Lower lobe of right lung (tissue), 2 donors: ENCODE data around the gene SEMA5A. TPM values are rescaled to one million over a fixed set of nuclear protein-coding genes. Genes with fewer than 3 reads are reported as not detected.

ENCODE experiments used
- ATAC-seq, 2 donors: fragments of 200-7000 bp; cut with Tn5 transposase; one replicate each; pipeline ENCODE4 v1.9.1; 2020 to 2022; ENCODE audit warnings: mild to moderate bottlenecking in 2 of 2, moderate library complexity in 2 of 2
- DNase-seq: peaks from one replicate; pipeline ENCODE4 v3.0.0-alpha.2; 2020
- H3K27ac ChIP-seq: fragments of 200-600 bp; one replicate; pipeline ENCODE4 v1.8.0; 2022
- H3K27me3 ChIP-seq: fragments of 200-600 bp; one replicate; pipeline ENCODE4 v1.8.0; 2022; ENCODE audit warnings: low read depth
- H3K36me3 ChIP-seq: fragments of 200-600 bp; one replicate; pipeline ENCODE4 v1.8.0; 2022; ENCODE audit warnings: mild to moderate bottlenecking
- H3K4me1 ChIP-seq: fragments of 200-600 bp; one replicate; pipeline ENCODE4 v1.8.0; 2022
- H3K4me3 ChIP-seq: fragments of 200-600 bp; one replicate; pipeline ENCODE4 v1.8.0; 2022; ENCODE audit warnings: mild to moderate bottlenecking
- H3K9me3 ChIP-seq: fragments of 200-600 bp; one replicate; pipeline ENCODE4 v1.8.0; 2022
- intact Hi-C: fragments of 100-400 bp; cut with DNase I; formaldehyde crosslinking; loops from one replicate; pipeline ENCODE4 v1.11.0; 2022
- total RNA-seq: library from RNA; stranded (reverse); fragmentation: NEBNext Ultra II Directional; extraction: Animal tissue kit (Norgen Biotek cat#: 25700); gene quantifications from one replicate; pipeline ENCODE4 v1.2.1, GENCODE V29; 2021
- TF ChIP-seq, protein P1 (sequence below): fragments of 200-600 bp; IDR thresholded peaks from one replicate; pipeline ENCODE4 v1.8.0; 2022; ENCODE audit warnings: antibody characterized with exemption, mild to moderate bottlenecking
- donor health status: DM: no; HTN: yes; CAD: no; lungs with severe emphysema.

SEMA5A gene
- total RNA-seq, 1 donor from 2014 or later = 29.3 TPM

DNA sequence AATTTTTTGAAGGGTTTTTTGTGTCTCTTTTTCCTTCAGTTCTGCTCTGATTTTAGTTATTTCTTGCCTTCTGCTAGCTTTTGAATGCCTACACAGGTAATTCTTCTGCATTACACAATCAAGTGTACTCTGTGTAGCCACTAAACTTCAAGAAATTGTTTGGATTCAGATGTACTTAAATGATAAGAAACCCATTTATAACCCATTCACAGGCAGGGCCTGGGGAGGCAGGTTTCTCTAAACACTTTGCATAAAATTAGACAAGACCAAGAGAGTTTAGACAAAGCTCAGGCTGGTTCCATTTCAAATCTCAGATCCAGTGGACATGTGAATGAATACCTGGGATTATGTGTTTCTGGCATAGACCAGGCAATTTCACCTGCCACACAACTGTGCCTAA lies 41.3 kb upstream of the SEMA5A start:
- TF ChIP-seq, protein P1, sequence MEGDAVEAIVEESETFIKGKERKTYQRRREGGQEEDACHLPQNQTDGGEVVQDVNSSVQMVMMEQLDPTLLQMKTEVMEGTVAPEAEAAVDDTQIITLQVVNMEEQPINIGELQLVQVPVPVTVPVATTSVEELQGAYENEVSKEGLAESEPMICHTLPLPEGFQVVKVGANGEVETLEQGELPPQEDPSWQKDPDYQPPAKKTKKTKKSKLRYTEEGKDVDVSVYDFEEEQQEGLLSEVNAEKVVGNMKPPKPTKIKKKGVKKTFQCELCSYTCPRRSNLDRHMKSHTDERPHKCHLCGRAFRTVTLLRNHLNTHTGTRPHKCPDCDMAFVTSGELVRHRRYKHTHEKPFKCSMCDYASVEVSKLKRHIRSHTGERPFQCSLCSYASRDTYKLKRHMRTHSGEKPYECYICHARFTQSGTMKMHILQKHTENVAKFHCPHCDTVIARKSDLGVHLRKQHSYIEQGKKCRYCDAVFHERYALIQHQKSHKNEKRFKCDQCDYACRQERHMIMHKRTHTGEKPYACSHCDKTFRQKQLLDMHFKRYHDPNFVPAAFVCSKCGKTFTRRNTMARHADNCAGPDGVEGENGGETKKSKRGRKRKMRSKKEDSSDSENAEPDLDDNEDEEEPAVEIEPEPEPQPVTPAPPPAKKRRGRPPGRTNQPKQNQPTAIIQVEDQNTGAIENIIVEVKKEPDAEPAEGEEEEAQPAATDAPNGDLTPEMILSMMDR = no peak
- Histone ChIP-seq H3K4me3 (no peak overlapping the region), H3K27me3 (no peaks in the 10 kb centered on the region), H3K4me1 (no peaks in the 10 kb centered on the region), H3K36me3 (no peaks in the 10 kb centered on the region), H3K9me3 (no peaks in the 10 kb centered on the region), H3K27ac (no peak overlapping the region)
- ATAC-seq = peak; percentile 79 to 95
- intact Hi-C loops = no loop called here
- DNase-seq = no peak

DNA sequence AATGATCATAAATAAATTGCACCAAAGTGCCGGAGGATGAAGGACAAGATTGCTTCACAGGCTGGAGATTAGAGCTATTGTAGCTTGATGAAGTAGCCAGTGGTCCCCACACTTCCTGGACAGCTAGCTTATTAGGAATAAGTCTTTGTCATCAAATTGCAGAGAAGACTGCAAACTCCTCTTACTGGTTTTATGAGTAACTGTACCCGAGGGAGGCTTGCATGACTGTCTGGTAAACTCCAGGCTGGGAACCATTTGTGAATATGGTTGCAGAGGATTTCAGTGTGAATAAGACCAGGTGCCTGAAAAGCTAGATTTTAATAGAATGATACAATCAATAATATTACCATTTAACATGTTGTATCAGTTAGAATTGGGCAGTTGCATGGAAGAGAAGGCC lies 36.5 kb upstream of the SEMA5A start:
- intact Hi-C loops = no loop called here
- H3K27ac ChIP-seq = no peak overlapping the region
- DNase-seq (no peak), ATAC-seq (no peak)
- TF ChIP-seq, protein P1 = no peak
- H3K4me3 ChIP-seq = no peak overlapping the region
- H3K36me3 ChIP-seq = no peaks in the 10 kb centered on the region
- H3K27me3 ChIP-seq = no peaks in the 10 kb centered on the region
- H3K4me1 ChIP-seq = no peaks in the 10 kb centered on the region
- no peaks in the 10 kb centered on the region for H3K9me3 ChIP-seq

DNA sequence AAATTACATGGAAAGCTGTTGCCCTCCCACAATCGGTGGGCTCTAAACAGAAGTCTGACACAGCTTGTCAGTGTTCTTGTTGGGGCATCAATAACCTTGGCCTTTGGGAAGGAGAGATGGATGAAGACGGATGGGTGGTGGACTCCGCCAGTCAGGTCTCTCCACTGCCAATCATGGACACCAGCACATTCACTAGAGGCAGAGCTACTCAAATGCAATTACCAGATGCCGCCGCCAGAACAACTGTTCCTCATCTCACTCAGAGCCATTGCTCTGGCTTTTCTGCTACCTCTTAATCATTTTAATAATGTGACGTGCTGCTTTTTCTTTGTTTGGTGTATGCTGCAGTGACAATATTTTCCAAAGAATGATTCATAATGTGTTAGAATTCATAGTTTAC lies 27.9 kb upstream of the SEMA5A start:
- TF ChIP-seq, protein P1 = no peak
- H3K4me1 ChIP-seq = no peaks in the 10 kb centered on the region
- H3K27ac ChIP-seq = no peak overlapping the region
- DNase-seq (no peak), ATAC-seq (no peak)
- intact Hi-C loops = no loop called here
- no peaks in the 10 kb centered on the region for H3K9me3 ChIP-seq
- no peak overlapping the region for H3K4me3 ChIP-seq
- no peaks in the 10 kb centered on the region for H3K36me3 ChIP-seq
- no peaks in the 10 kb centered on the region for H3K27me3 ChIP-seq

DNA sequence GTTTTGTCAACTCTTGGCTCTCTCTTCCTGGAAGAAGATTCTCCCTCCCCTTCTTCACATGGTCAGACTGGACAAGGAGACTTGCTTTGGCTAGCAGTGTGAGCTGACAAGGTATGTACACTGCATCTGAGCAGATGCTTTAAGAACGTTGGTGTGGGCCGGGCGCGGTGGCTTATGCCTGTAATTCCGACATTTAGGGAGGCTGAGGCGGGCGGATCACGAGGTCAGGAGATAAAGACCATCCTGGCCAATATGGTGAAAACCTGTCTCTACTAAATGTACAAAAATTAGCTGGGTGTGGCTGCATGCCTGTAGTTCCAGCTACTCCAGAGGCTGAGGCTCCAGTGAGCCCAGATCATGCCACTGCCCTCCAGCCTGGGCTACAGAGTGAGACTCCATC lies 26.4 kb upstream of the SEMA5A start:
- H3K27me3 ChIP-seq = no peaks in the 10 kb centered on the region
- no peaks in the 10 kb centered on the region for H3K4me1 ChIP-seq
- intact Hi-C loops = no loop called here
- H3K4me3 ChIP-seq = no peak overlapping the region
- H3K27ac ChIP-seq = no peak overlapping the region
- DNase-seq = no peak
- no peaks in the 10 kb centered on the region for H3K36me3 ChIP-seq
- H3K9me3 ChIP-seq = no peaks in the 10 kb centered on the region
- TF ChIP-seq, protein P1 = no peak
- no peak for ATAC-seq

DNA sequence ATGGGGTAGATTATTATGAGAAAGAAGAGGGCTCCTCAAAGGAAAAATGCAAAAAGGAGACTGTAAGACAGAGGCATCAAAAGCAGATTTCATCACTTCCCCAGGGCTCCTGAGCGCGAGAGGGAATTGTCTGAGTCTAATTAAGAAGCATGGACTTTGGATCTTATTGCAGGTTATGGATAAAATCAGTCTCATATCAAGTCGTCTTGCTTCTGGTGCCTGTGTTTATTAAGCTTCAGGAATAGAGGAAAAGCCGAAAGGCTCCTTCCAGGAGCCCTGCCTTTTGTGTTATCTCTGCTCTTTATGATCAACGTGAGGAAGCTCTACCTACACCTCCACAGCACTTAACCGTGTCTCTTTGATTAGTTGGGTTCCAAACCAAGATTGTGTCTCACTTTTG lies 25.0 kb upstream of the SEMA5A start:
- Histone ChIP-seq H3K36me3 (no peaks in the 10 kb centered on the region), H3K4me1 (no peaks in the 10 kb centered on the region), H3K27ac (no peak overlapping the region), H3K4me3 (no peak overlapping the region), H3K9me3 (no peaks in the 10 kb centered on the region), H3K27me3 (no peaks in the 10 kb centered on the region)
- intact Hi-C loops = no loop called here
- no peak for DNase-seq
- TF ChIP-seq, protein P1 = no peak
- no peak for ATAC-seq

DNA sequence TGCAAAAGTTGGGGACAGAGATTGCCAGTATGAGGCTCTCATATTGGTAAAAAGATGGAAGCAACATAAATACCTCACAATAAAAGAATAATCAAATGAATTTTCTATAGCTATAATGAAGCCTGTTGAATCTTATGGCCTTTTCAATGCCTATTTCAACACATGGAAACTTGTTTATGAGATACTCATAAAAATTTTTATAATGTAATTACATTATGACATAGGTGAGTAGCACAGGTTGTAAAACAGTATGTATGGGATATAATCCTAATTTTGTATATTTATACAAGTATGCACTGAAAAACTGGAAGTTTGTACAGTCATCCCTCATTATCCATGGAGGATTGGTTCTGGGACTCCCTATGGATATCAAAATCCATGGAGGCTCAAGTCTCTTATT lies 21.2 kb upstream of the SEMA5A start:
- intact Hi-C loops = no loop called here
- Histone ChIP-seq H3K4me3 (no peak overlapping the region), H3K27me3 (no peaks in the 10 kb centered on the region), H3K4me1 (no peaks in the 10 kb centered on the region), H3K27ac (no peak overlapping the region), H3K36me3 (no peaks in the 10 kb centered on the region), H3K9me3 (no peaks in the 10 kb centered on the region)
- TF ChIP-seq, protein P1 = no peak
- no peak for ATAC-seq
- DNase-seq = no peak
